ENCODE results near the gene LTBP1. TPM values are rescaled to one million over a fixed set of nuclear protein-coding genes. Genes with fewer than 3 reads are reported as not detected.
A peak's percentile ranks its signal among the peaks of the same experiment; 100 is the strongest.

LTBP1 gene
- total RNA-seq, 1 donor from 2014 or later: 43.9 TPM

GRCh38 chr2:33334083-33334482 lies 387.3 kb downstream of the LTBP1 start:
- H3K4me3 ChIP-seq (ENCODE audit: low read depth, low read length): no peak overlapping the region
- no peak for DNase-seq (ENCODE audit: low read depth)
- TF ChIP-seq CTCF (conservative IDR thresholded peaks at IDR 0.05; ENCODE audit: low read depth, low read length): no peak

DNA sequence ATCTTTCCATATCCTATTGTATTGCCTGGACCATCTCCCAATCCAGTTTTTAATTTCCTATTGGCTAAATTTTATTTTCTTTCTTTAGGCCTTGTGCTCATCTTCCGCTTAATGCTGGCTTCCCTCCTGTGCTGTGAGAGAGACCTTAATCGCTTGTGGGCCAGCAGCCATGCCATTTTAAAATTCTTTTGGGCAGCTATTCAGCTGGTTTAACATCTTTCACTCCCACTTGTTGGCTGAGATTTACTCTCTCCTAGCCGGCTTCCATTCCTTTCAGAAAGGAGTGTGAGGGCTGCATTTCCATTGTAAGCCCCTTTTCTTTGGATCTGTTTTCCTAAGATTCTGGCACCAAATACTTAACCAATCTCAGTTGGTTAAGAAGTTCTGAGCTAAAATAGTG lies 388.8 kb downstream of the LTBP1 start:
- TF ChIP-seq CTCF (conservative IDR thresholded peaks at IDR 0.05; ENCODE audit: low read depth, low read length): no peak
- no peak for DNase-seq (ENCODE audit: low read depth)
- no peak overlapping the region for H3K4me3 ChIP-seq (ENCODE audit: low read depth, low read length)

- H3K4me3 ChIP-seq (ENCODE audit: low read depth, low read length): no peak overlapping the region
- no peak for TF ChIP-seq CTCF (conservative IDR thresholded peaks at IDR 0.05; ENCODE audit: low read depth, low read length)
- DNase-seq (ENCODE audit: low read depth): no peak
These were observed 389.4 kb downstream of the LTBP1 start for GRCh38 chr2:33336036-33336625.

DNA sequence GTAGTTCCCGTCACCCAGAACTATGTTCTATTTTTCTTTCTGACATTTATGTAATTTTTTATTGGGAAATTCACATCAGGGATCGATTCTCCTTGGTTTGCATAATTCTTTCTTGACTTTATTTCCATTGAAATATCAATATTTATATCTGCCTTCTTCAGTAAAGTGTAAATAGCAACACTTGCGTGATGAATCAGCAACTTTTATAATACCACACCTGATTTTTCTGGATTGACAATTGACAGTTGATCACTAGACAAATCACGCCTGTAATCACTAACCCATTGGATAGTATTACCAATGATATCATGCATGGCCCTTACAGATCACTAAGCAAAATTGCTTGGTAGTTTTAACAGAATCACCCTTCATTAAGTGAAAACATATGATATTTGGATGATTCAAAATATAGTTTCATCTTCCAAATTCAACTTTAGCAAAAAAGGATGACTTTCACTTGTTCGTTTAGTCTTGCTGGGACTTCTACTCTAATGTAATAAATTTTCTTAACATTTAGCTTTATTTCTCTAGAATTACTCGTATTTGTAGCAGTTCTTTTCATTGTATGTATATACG lies 390.7 kb downstream of the LTBP1 start:
- no peak for DNase-seq (ENCODE audit: low read depth)
- no peak overlapping the region for H3K4me3 ChIP-seq (ENCODE audit: low read depth, low read length)
- TF ChIP-seq CTCF (conservative IDR thresholded peaks at IDR 0.05; ENCODE audit: low read depth, low read length): no peak

DNA sequence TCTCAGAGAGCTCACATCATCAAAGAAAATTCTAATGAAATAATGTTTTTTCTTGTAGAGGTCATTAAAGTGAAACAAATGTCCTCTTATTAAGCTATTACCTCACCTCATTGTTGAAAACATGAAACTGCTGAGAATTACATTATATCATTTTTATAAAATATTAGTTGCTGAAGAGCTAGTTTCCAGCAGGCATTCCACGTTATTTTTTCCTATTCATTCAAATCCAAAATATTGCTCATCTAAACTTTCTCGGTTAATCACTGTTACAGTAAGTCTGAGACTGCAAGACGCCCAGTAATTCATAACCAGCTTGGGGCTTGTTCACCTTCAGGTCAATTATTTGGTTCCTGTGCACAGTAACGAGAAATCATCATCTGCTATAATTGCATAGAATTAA lies 391.2 kb downstream of the LTBP1 start:
- H3K4me3 ChIP-seq (ENCODE audit: low read depth, low read length): no peak overlapping the region
- no peak for DNase-seq (ENCODE audit: low read depth)
- TF ChIP-seq CTCF (conservative IDR thresholded peaks at IDR 0.05; ENCODE audit: low read depth, low read length): no peak

DNA sequence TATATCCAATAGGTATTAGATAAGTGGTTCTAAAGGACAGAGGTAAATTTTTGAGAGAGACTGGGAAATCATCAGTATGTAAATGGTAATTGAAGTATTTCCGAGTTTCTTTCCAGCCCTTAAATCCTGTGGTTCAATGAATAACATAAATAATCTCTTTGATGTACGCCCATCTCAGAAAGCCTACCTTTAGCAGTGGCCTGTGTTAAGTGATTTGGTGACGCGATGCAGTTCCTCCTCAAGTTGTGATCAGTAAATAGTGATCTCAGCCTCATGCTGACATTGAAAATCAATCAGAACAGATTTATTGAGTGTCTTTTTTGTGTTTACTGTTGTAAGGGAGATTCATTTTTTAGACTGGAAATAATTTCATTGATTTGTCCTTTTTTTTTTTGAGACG lies 392.5 kb downstream of the LTBP1 start:
- no peak for TF ChIP-seq CTCF (conservative IDR thresholded peaks at IDR 0.05; ENCODE audit: low read depth, low read length)
- DNase-seq (ENCODE audit: low read depth): no peak
- H3K4me3 ChIP-seq (ENCODE audit: low read depth, low read length): no peak overlapping the region

GRCh38 chr2:33340280-33340679 lies 393.5 kb downstream of the LTBP1 start:
- DNase-seq (ENCODE audit: low read depth): peak; percentile 59
- TF ChIP-seq CTCF (conservative IDR thresholded peaks at IDR 0.05; ENCODE audit: low read depth, low read length): no peak
- no peak overlapping the region for H3K4me3 ChIP-seq (ENCODE audit: low read depth, low read length)
